ENCODE data around the gene NSUN4.

NSUN4 gene

GRCh38 chr1:46394872-46395465, 54.4 kb downstream of the NSUN4 start:
- Histone ChIP-seq H2AFZ (ENCODE audit: low read depth) (peak overlapping the region; percentile 75), H3K4me2 (peak overlapping the region; percentile 86), H3K9ac (peak overlapping the region; percentile 52; the same call in 1 of the 2 replicates)

GRCh38 chr1:46396441-46397398, 56.1 kb downstream of the NSUN4 start:
- H3K4me1 ChIP-seq (ENCODE audit: low read depth, poor library complexity, severe bottlenecking), result peaks cover 3% of the 10 kb centered on the region
- no peaks in the 10 kb centered on the region for H3K79me2 ChIP-seq (ENCODE audit: insufficient read depth, low read depth)
- no peak overlapping the region for H3K4me2 ChIP-seq
- no peak overlapping the region for H2AFZ ChIP-seq (ENCODE audit: low read depth)
- H3K36me3 ChIP-seq (ENCODE audit: insufficient read depth), result no peaks in the 10 kb centered on the region
- H4K20me1 ChIP-seq (ENCODE audit: insufficient read depth), result no peaks in the 10 kb centered on the region
- TF ChIP-seq CTCF (conservative IDR thresholded peaks at IDR 0.05; ENCODE audit: low read depth, low read length), result no peak
- H3K9ac ChIP-seq, result no peak overlapping the region
- H3K27ac ChIP-seq, result no peak overlapping the region
- no peaks in the 10 kb centered on the region for H3K27me3 ChIP-seq (ENCODE audit: insufficient read depth, low read depth)
- H3K4me3 ChIP-seq (IDR thresholded peaks at IDR 0.05; ENCODE audit: insufficient read depth, low read depth, low read length), result no peak overlapping the region

More at GRCh38 chr1:46394872-46395465, 54.4 kb downstream of the NSUN4 start:
- no peak for TF ChIP-seq CTCF (conservative IDR thresholded peaks at IDR 0.05; ENCODE audit: low read depth, low read length)
- no peaks in the 10 kb centered on the region for H3K27me3 ChIP-seq (ENCODE audit: insufficient read depth, low read depth)
- H3K27ac ChIP-seq, result no peak overlapping the region
- H3K36me3 ChIP-seq (ENCODE audit: insufficient read depth), result no peaks in the 10 kb centered on the region
- no peaks in the 10 kb centered on the region for H3K79me2 ChIP-seq (ENCODE audit: insufficient read depth, low read depth)
- no peaks in the 10 kb centered on the region for H4K20me1 ChIP-seq (ENCODE audit: insufficient read depth)
- peaks cover 3% of the 10 kb centered on the region for H3K4me1 ChIP-seq (ENCODE audit: low read depth, poor library complexity, severe bottlenecking)
- H3K4me3 ChIP-seq (IDR thresholded peaks at IDR 0.05; ENCODE audit: insufficient read depth, low read depth, low read length), result peak overlapping the region; percentile 69

- Histone ChIP-seq H3K27me3 (ENCODE audit: insufficient read depth, low read depth) (no peaks in the 10 kb centered on the region), H3K79me2 (ENCODE audit: insufficient read depth, low read depth) (no peaks in the 10 kb centered on the region), H3K27ac (no peak overlapping the region), H3K4me1 (ENCODE audit: low read depth, poor library complexity, severe bottlenecking) (peaks cover 3% of the 10 kb centered on the region), H3K36me3 (ENCODE audit: insufficient read depth) (no peaks in the 10 kb centered on the region), H3K4me3 (IDR thresholded peaks at IDR 0.05; ENCODE audit: insufficient read depth, low read depth, low read length) (no peak overlapping the region), H3K4me2 (no peak overlapping the region), H4K20me1 (ENCODE audit: insufficient read depth) (no peaks in the 10 kb centered on the region), H3K9ac (no peak overlapping the region), H2AFZ (ENCODE audit: low read depth) (no peak overlapping the region)
- TF ChIP-seq CTCF (conservative IDR thresholded peaks at IDR 0.05; ENCODE audit: low read depth, low read length), result no peak
Measured at GRCh38 chr1:46399307-46399706, 58.7 kb downstream of the NSUN4 start.

- H3K27ac ChIP-seq, result no peak overlapping the region
- peaks cover under 1% of the 10 kb centered on the region for H3K4me1 ChIP-seq (ENCODE audit: low read depth, poor library complexity, severe bottlenecking)
- H3K79me2 ChIP-seq (ENCODE audit: insufficient read depth, low read depth), result no peaks in the 10 kb centered on the region
- no peak overlapping the region for H3K4me2 ChIP-seq
- H3K27me3 ChIP-seq (ENCODE audit: insufficient read depth, low read depth), result no peaks in the 10 kb centered on the region
- H4K20me1 ChIP-seq (ENCODE audit: insufficient read depth), result no peaks in the 10 kb centered on the region
- H3K36me3 ChIP-seq (ENCODE audit: insufficient read depth), result no peaks in the 10 kb centered on the region
- no peak overlapping the region for H2AFZ ChIP-seq (ENCODE audit: low read depth)
- H3K9ac ChIP-seq, result no peak overlapping the region
- TF ChIP-seq CTCF (conservative IDR thresholded peaks at IDR 0.05; ENCODE audit: low read depth, low read length), result no peak
- H3K4me3 ChIP-seq (IDR thresholded peaks at IDR 0.05; ENCODE audit: insufficient read depth, low read depth, low read length), result no peak overlapping the region
Measured at GRCh38 chr1:46400421-46400820, 59.8 kb downstream of the NSUN4 start.
